SU-DHL-6 (cell line): ENCODE results near the gene TMC1.

Source experiments
- CTCF ChIP-seq: fragments of 200-600 bp; sonication (generic); IDR thresholded peaks from one replicate; pipeline ENCODE4 v1.5.1; 2017; ENCODE audit warnings: antibody characterized with exemption, mild to moderate bottlenecking, low read length, moderate library complexity; ENCODE audit not compliant: insufficient read depth, poor library complexity, severe bottlenecking
- EZH2phosphoT487 ChIP-seq: fragments of 200-600 bp; sonication (generic), shearing (Covaris generic); conservative IDR thresholded peaks from 2 replicates; pipeline ENCODE4 v1.6.1; 2018; ENCODE audit warnings: mild to moderate bottlenecking, antibody characterized with exemption, low read length, moderate library complexity, mixed read lengths

GRCh38 chr9:72636621-72637020 lies 115.2 kb downstream of the TMC1 start:
- TF ChIP-seq CTCF (no peak), EZH2phosphoT487 (no peak)
